GM10266 (cell line): ENCODE results near the gene ASTN2.
"Not testable (repeated sequence)": the region's sequence is repeated elsewhere in the genome, so short reads cannot be mapped to it uniquely, and the experiment has no call there.

Source experiments
- DNase-seq: peaks from one replicate; pipeline ENCODE4 v3.0.0; 2012; ENCODE audit errors: extremely low spot score
- CTCF ChIP-seq: IDR thresholded peaks from 2 replicates; pipeline ENCODE4 v1.5.1; 2012; ENCODE audit warnings: mild to moderate bottlenecking, low read depth; ENCODE audit not compliant: control insufficient read depth, insufficient read depth; ENCODE audit errors: missing control alignments

ASTN2 gene

GRCh38 chr9:116697362-116697761, 717.5 kb downstream of the ASTN2 start:
- DNase-seq, result no peak
- TF ChIP-seq CTCF, result no peak

- no peak for DNase-seq
- no peak for TF ChIP-seq CTCF
These were observed 719.4 kb downstream of the ASTN2 start for GRCh38 chr9:116695438-116695837.

GRCh38 chr9:116694785-116695291, 720.0 kb downstream of the ASTN2 start:
- TF ChIP-seq CTCF, result no peak
- no peak for DNase-seq

GRCh38 chr9:116693233-116693731, 721.6 kb downstream of the ASTN2 start:
- no peak for DNase-seq
- no peak for TF ChIP-seq CTCF

GRCh38 chr9:116692616-116693015, 722.2 kb downstream of the ASTN2 start:
- no peak for DNase-seq
- no peak for TF ChIP-seq CTCF

GRCh38 chr9:116691607-116692006, 723.2 kb downstream of the ASTN2 start:
- DNase-seq, result no peak
- no peak for TF ChIP-seq CTCF

- not testable (repeated sequence) for DNase-seq
These were observed 724.1 kb downstream of the ASTN2 start for GRCh38 chr9:116690805-116691204.

- TF ChIP-seq CTCF, result no peak
- DNase-seq, result no peak
These were observed 725.3 kb downstream of the ASTN2 start for GRCh38 chr9:116689486-116690032.
